ENCODE results near the gene ANO10. TPM values are rescaled to one million over a fixed set of nuclear protein-coding genes. Genes with fewer than 3 reads are reported as not detected.

Gene ANO10
- total RNA-seq, 2 donors from 2014 or later = 83.8 to 112 TPM

- Histone ChIP-seq H3K9ac (ENCODE audit: extremely low read depth, low read length, poor library complexity, severe bottlenecking) (no peak overlapping the region), H3K4me3 (ENCODE audit: low read length) (no peak overlapping the region), H3K27me3 (ENCODE audit: control insufficient read depth, insufficient read depth, low read length, poor library complexity, severe bottlenecking) (no peaks in the 10 kb centered on the region), H3K9me3 (ENCODE audit: control insufficient read depth, low read length) (no peaks in the 10 kb centered on the region), H3K36me3 (ENCODE audit: control insufficient read depth, insufficient read depth, low read length) (peaks cover 5% of the 10 kb centered on the region), H3K4me1 (ENCODE audit: control insufficient read depth, insufficient read depth, low read length) (no peaks in the 10 kb centered on the region), H3K27ac (ENCODE audit: low read depth, low read length) (no peak overlapping the region)
- Mint-ChIP-seq H3K36me3 (ENCODE audit: low read depth) (peaks cover 6% of the 10 kb centered on the region), H3K27ac (no peak overlapping the region), H3K4me1 (peaks cover 21% of the 10 kb centered on the region), H3K4me3 (no peak overlapping the region), H3K9me3 (no peaks in the 10 kb centered on the region), H3K27me3 (ENCODE audit: insufficient read depth) (no peaks in the 10 kb centered on the region)
- no peak for DNase-seq
- no CpG with 5 or more reads among the region's 1 CpG for WGBS, 2 experiments (ENCODE audit: insufficient coverage in 1 of 2, insufficient read length in 1 of 2)
- no peak for TF ChIP-seq CTCF (conservative IDR thresholded peaks at IDR 0.05)
Measured at GRCh38 chr3:43615133-43615532, 6.7 kb downstream of the ANO10 start.

GRCh38 chr3:43613976-43614375 lies 7.8 kb downstream of the ANO10 start:
- no peak for TF ChIP-seq CTCF (conservative IDR thresholded peaks at IDR 0.05)
- H3K27me3 Mint-ChIP-seq (ENCODE audit: insufficient read depth) = no peaks in the 10 kb centered on the region

GRCh38 chr3:43612419-43612818 lies 9.4 kb downstream of the ANO10 start:
- Histone ChIP-seq H3K9me3 (ENCODE audit: control insufficient read depth, low read length) (no peaks in the 10 kb centered on the region), H3K27ac (ENCODE audit: low read depth, low read length) (no peak overlapping the region), H3K4me3 (ENCODE audit: low read length) (no peak overlapping the region), H3K9ac (ENCODE audit: extremely low read depth, low read length, poor library complexity, severe bottlenecking) (no peak overlapping the region), H3K36me3 (ENCODE audit: control insufficient read depth, insufficient read depth, low read length) (peaks cover 5% of the 10 kb centered on the region), H3K4me1 (ENCODE audit: control insufficient read depth, insufficient read depth, low read length) (no peaks in the 10 kb centered on the region), H3K27me3 (ENCODE audit: control insufficient read depth, insufficient read depth, low read length, poor library complexity, severe bottlenecking) (no peaks in the 10 kb centered on the region)
- peaks cover 17% of the 10 kb centered on the region for H3K4me1 Mint-ChIP-seq
- H3K27ac Mint-ChIP-seq = no peak overlapping the region
- H3K9me3 Mint-ChIP-seq = no peaks in the 10 kb centered on the region
- no peak for DNase-seq
- H3K27me3 Mint-ChIP-seq (ENCODE audit: insufficient read depth) = no peaks in the 10 kb centered on the region
- no peak for TF ChIP-seq CTCF (conservative IDR thresholded peaks at IDR 0.05)
- H3K4me3 Mint-ChIP-seq = no peak overlapping the region
- H3K36me3 Mint-ChIP-seq (ENCODE audit: low read depth) = peaks cover 8% of the 10 kb centered on the region

More at GRCh38 chr3:43613976-43614375, 7.8 kb downstream of the ANO10 start:
- no peaks in the 10 kb centered on the region for H3K4me1 ChIP-seq (ENCODE audit: control insufficient read depth, insufficient read depth, low read length)
- no peaks in the 10 kb centered on the region for H3K27me3 ChIP-seq (ENCODE audit: control insufficient read depth, insufficient read depth, low read length, poor library complexity, severe bottlenecking)
- no peaks in the 10 kb centered on the region for H3K9me3 Mint-ChIP-seq
- no peak overlapping the region for H3K27ac Mint-ChIP-seq
- H3K9ac ChIP-seq (ENCODE audit: extremely low read depth, low read length, poor library complexity, severe bottlenecking) = no peak overlapping the region
- WGBS, 2 experiments (ENCODE audit: insufficient coverage in 1 of 2, insufficient read length in 1 of 2) = 94 to 100% methylated on average over 1 to 5 of the region's 5 CpGs
- DNase-seq = no peak
- peaks cover 24% of the 10 kb centered on the region for H3K4me1 Mint-ChIP-seq
- peaks cover 5% of the 10 kb centered on the region for H3K36me3 ChIP-seq (ENCODE audit: control insufficient read depth, insufficient read depth, low read length)
- H3K9me3 ChIP-seq (ENCODE audit: control insufficient read depth, low read length) = no peaks in the 10 kb centered on the region
- no peak overlapping the region for H3K4me3 ChIP-seq (ENCODE audit: low read length)
- H3K27ac ChIP-seq (ENCODE audit: low read depth, low read length) = no peak overlapping the region
- H3K36me3 Mint-ChIP-seq (ENCODE audit: low read depth) = peaks cover 8% of the 10 kb centered on the region
- no peak overlapping the region for H3K4me3 Mint-ChIP-seq
